Measurements from ENCODE around the gene APAF1.

GRCh38 chr12:98741556-98742265 is 96.6 kb downstream of the APAF1 start:
- TF ChIP-seq CTCF (conservative IDR thresholded peaks at IDR 0.05; ENCODE audit: low read length) (no peak), EZH2phosphoT487 (IDR thresholded peaks at IDR 0.05; ENCODE audit: borderline replicate concordance, low read depth, low read length) (no peak)

All from OCI-LY7 (cell line).